Embryonic facial prominence (tissue), 1 donor: ENCODE results near the gene SPATA6L.

Experiments
- DNase-seq: peaks from one replicate; pipeline ENCODE4 v3.0.0-alpha.2; 2016; ENCODE audit errors: extremely low spot score

Gene SPATA6L

GRCh38 chr9:4549751-4550295, 116.5 kb downstream of the SPATA6L start:
- DNase-seq = no peak

- DNase-seq = no peak
Observed at GRCh38 chr9:4548811-4549725, 117.2 kb downstream of the SPATA6L start.
